Spleen (tissue), 11 donors: ENCODE measurements around the gene ZNF175. TPM values are rescaled to one million over a fixed set of nuclear protein-coding genes. Genes with fewer than 3 reads are reported as not detected.

Source experiments
- DNase-seq: peaks from one replicate; pipeline ENCODE4 v3.0.0-alpha.2; 2020
- H3K27ac ChIP-seq, 8 donors: fragments of 200-600 bp; sonication (generic) in 7 of 8; 1 replicate in 4 of 8; 2 replicates in 4 of 8; pipeline versions ENCODE4 v1.5.0 to v1.8.0; 2016 to 2021; ENCODE audit warnings: inconsistent platforms in 4 of 8, mild to moderate bottlenecking in 4 of 8, moderate library complexity in 1 of 8
- H3K27me3 ChIP-seq, 7 donors: fragments of 200-600 bp; sonication (generic) in 6 of 7; replicated peaks in 1 of 7; 1 replicate in 4 of 7; 2 replicates in 3 of 7; pipeline versions ENCODE4 v1.5.0 to v1.8.0; 2016 to 2021; ENCODE audit warnings: inconsistent platforms in 3 of 7, mild to moderate bottlenecking in 1 of 7
- H3K36me3 ChIP-seq, 6 donors: fragments of 200-600 bp; sonication (generic) in 5 of 6; 1 replicate in 4 of 6; 2 replicates in 2 of 6; pipeline versions ENCODE4 v1.5.0 to v1.8.0; 2016 to 2021; ENCODE audit warnings: inconsistent platforms in 2 of 6
- H3K4me1 ChIP-seq, 6 donors: fragments of 200-600 bp; sonication (generic) in 5 of 6; 1 replicate in 3 of 6; 2 replicates in 3 of 6; pipeline versions ENCODE4 v1.5.0 to v1.8.0; 2016 to 2021; ENCODE audit warnings: inconsistent platforms in 3 of 6
- H3K4me3 ChIP-seq, 8 donors: fragments of 200-600 bp; sonication (generic) in 7 of 8; 1 replicate in 4 of 8; 2 replicates in 4 of 8; pipeline versions ENCODE4 v1.5.0 to v1.8.0; 2016 to 2021; ENCODE audit warnings: inconsistent platforms in 4 of 8, mild to moderate bottlenecking in 4 of 8, moderate library complexity in 2 of 8
- H3K9me3 ChIP-seq, 8 donors: fragments of 200-600 bp; sonication (generic) in 7 of 8; 1 replicate in 4 of 8; 2 replicates in 4 of 8; pipeline versions ENCODE4 v1.5.0 to v1.8.0; 2016 to 2021; ENCODE audit warnings: inconsistent platforms in 4 of 8
- CTCF ChIP-seq, 11 experiments: fragments of 200-600 bp in 7 of 11; fragments of 450-650 bp in 4 of 11; sonication (generic) in 4 of 11; IDR thresholded peaks in 8 of 11; conservative IDR thresholded peaks in 3 of 11; 1 replicate in 7 of 11; 2 replicates in 4 of 11; pipeline versions ENCODE4 v1.4.0 to v1.8.0; 2016 to 2021; ENCODE audit warnings: antibody characterized with exemption in 11 of 11, inconsistent platforms in 4 of 11, mild to moderate bottlenecking in 1 of 11
- POLR2A ChIP-seq, 3 donors: fragments of 450-650 bp; IDR thresholded peaks; one replicate each; pipeline ENCODE4 v1.5.1; 2017; ENCODE audit warnings: antibody characterized with exemption in 3 of 3, mild to moderate bottlenecking in 1 of 3
- POLR2AphosphoS5 ChIP-seq, 3 donors: sonication (generic); formaldehyde crosslinking; IDR thresholded peaks; one replicate each; pipeline ENCODE4 v1.5.1; 2017; ENCODE audit warnings: antibody characterized with exemption in 3 of 3
- WGBS, 5 donors: extraction: QIAGEN DNeasy Blood & Tissue Kit in 3 of 5; methylation state at CpG; one replicate each; pipeline versions ENCODE4 v1.1.5 to v1.1.7; 2013 to 2018; 5-methylcytosine and 5-hydroxymethylcytosine counted together
- intact Hi-C: fragments of 100-400 bp; cut with DNase I; formaldehyde crosslinking; loops from one replicate; pipeline ENCODE4 v1.15.0; 2023; ENCODE audit warnings: low total_unique reads
- polyA plus RNA-seq, 3 donors: library from polyadenylated mRNA; stranded (reverse); fragments of 200-250 nt; gene quantifications; one replicate each; pipeline ENCODE4 v1.2.1, GENCODE V29; 2013
- total RNA-seq, 7 donors: library from RNA; depleted of rRNA in 3 of 7; stranded (reverse); fragments of >200 nt in 3 of 7; fragmentation: NEBNext Ultra II Directional in 4 of 7; extraction: Animal tissue kit (Norgen Biotek cat#: 25700) in 4 of 7; gene quantifications; one replicate each; pipeline versions ENCODE4 v1.1.0 to v1.2.1, GENCODE V29; 2016 to 2021
- donor health status: healthy with polysubstance abuse.
- donor health status: DM: no; HTN: no; CAD: no; lungs with moderate emphysema.
- donor health status: DM: no; HTN: no; CAD: no.
- donor health status: Bipolar disorder and iron deficiency.
- donor health status: healthy.
- donor health status: DM: no; HTN: no; CAD: no.
- donor health status: DM: yes; HTN: yes; CAD: no.

The ZNF175 gene
- total and polyA plus RNA-seq, 10 donors = 1.8 to 24.4 (median 12.3) TPM

- no peaks in the 10 kb centered on the region for H3K36me3 ChIP-seq
These were observed 18.5 kb upstream of the ZNF175 start for GRCh38 chr19:51552608-51552995.

GRCh38 chr19:51552996-51553725 is 17.9 kb upstream of the ZNF175 start:
- 9 to 13% (median 10%) methylated on average over 19 to 20 of the region's 20 CpGs for WGBS, 5 donors
- H3K27me3 ChIP-seq = peaks cover 0 to 41% (median 0%) of the 10 kb centered on the region in 7 donors
- H3K4me3 ChIP-seq = peak overlapping the region in 1 of 8 donors; percentile 39
- no peak for TF ChIP-seq POLR2AphosphoS5 (IDR thresholded peaks at IDR 0.05)
- no peak for TF ChIP-seq CTCF (IDR thresholded peaks at IDR 0.05 in 8 of 11, conservative IDR thresholded peaks at IDR 0.05 in 3 of 11)
- H3K36me3 ChIP-seq = no peaks in the 10 kb centered on the region
- intact Hi-C loops = no loop called here
- no peaks in the 10 kb centered on the region for H3K9me3 ChIP-seq
- peaks cover 0 to 55% (median 10%) of the 10 kb centered on the region in 6 donors for H3K4me1 ChIP-seq
- H3K27ac ChIP-seq = no peak overlapping the region
- no peak for DNase-seq

More at GRCh38 chr19:51552608-51552995, 18.5 kb upstream of the ZNF175 start:
- intact Hi-C loops = no loop called here
- Histone ChIP-seq H3K9me3 (no peaks in the 10 kb centered on the region), H3K4me1 (peaks cover 0 to 60% (median 11%) of the 10 kb centered on the region in 6 donors), H3K27me3 (peaks cover 0 to 41% (median 0%) of the 10 kb centered on the region in 7 donors), H3K4me3 (peak overlapping the region in 1 of 8 donors; percentile 67), H3K27ac (no peak overlapping the region)
- DNase-seq = no peak
- 8 to 26% (median 17%) methylated on average over 1 of the region's 1 CpG for WGBS, 5 donors
- no peak for TF ChIP-seq CTCF (IDR thresholded peaks at IDR 0.05 in 8 of 11, conservative IDR thresholded peaks at IDR 0.05 in 3 of 11)
- TF ChIP-seq POLR2AphosphoS5 (IDR thresholded peaks at IDR 0.05) = no peak
- no peak for TF ChIP-seq POLR2A (IDR thresholded peaks at IDR 0.05)

GRCh38 chr19:51559240-51559639 is 11.8 kb upstream of the ZNF175 start:
- H3K27ac ChIP-seq = no peak overlapping the region
- no peaks in the 10 kb centered on the region for H3K36me3 ChIP-seq
- H3K4me3 ChIP-seq = no peak overlapping the region
- no peaks in the 10 kb centered on the region for H3K9me3 ChIP-seq
- WGBS, 5 donors = 46 to 71% (median 55%) methylated on average over 1 of the region's 1 CpG
- H3K4me1 ChIP-seq = peaks cover 0 to under 1% (median 0%) of the 10 kb centered on the region in 6 donors
- no peak for TF ChIP-seq CTCF (IDR thresholded peaks at IDR 0.05 in 8 of 11, conservative IDR thresholded peaks at IDR 0.05 in 3 of 11)
- no peak for TF ChIP-seq POLR2A (IDR thresholded peaks at IDR 0.05)
- no peak for TF ChIP-seq POLR2AphosphoS5 (IDR thresholded peaks at IDR 0.05)
- peaks cover 0 to 49% (median 0%) of the 10 kb centered on the region in 7 donors for H3K27me3 ChIP-seq
- intact Hi-C loops = no loop called here
- DNase-seq = no peak

- no peak overlapping the region for H3K4me3 ChIP-seq
- peaks cover 0 to 47% (median 0%) of the 10 kb centered on the region in 7 donors for H3K27me3 ChIP-seq
- TF ChIP-seq POLR2A (IDR thresholded peaks at IDR 0.05) (no peak), CTCF (IDR thresholded peaks at IDR 0.05 in 8 of 11, conservative IDR thresholded peaks at IDR 0.05 in 3 of 11) (no peak), POLR2AphosphoS5 (IDR thresholded peaks at IDR 0.05) (no peak)
- no peak for DNase-seq
- H3K36me3 ChIP-seq = no peaks in the 10 kb centered on the region
- intact Hi-C loops = no loop called here
- no peaks in the 10 kb centered on the region for H3K9me3 ChIP-seq
- H3K4me1 ChIP-seq = peaks cover 0 to 12% (median 10%) of the 10 kb centered on the region in 6 donors
- H3K27ac ChIP-seq = no peak overlapping the region
- 19 to 39% (median 30%) methylated on average over 4 of the region's 4 CpGs for WGBS, 5 donors
These were observed 10.7 kb upstream of the ZNF175 start for GRCh38 chr19:51560339-51560738.
